Ascending aorta (tissue), 2 donors: ENCODE measurements around the gene EVC. TPM values are rescaled to one million over a fixed set of nuclear protein-coding genes. Genes with fewer than 3 reads are reported as not detected.

Source experiments
- DNase-seq, 2 donors: peaks; one replicate each; pipeline ENCODE4 v3.0.0-alpha.2; 2019; ENCODE audit warnings: low spot score in 2 of 2
- H3K27ac ChIP-seq, 2 donors: fragments of 200-600 bp; sonication (generic); one replicate each; pipeline ENCODE4 v1.5.1; 2016 to 2017; ENCODE audit warnings: mild to moderate bottlenecking in 1 of 2
- H3K27me3 ChIP-seq: fragments of 200-600 bp; sonication (generic); one replicate; pipeline ENCODE4 v1.5.1; 2017
- H3K36me3 ChIP-seq, 2 donors: fragments of 200-600 bp; sonication (generic); one replicate each; pipeline ENCODE4 v1.5.1; 2016
- H3K4me1 ChIP-seq, 2 donors: fragments of 200-600 bp; sonication (generic); one replicate each; pipeline ENCODE4 v1.5.1; 2016 to 2017; ENCODE audit warnings: mild to moderate bottlenecking in 1 of 2
- H3K4me3 ChIP-seq, 2 donors: fragments of 200-600 bp; sonication (generic); one replicate each; pipeline ENCODE4 v1.5.1; 2016 to 2017; ENCODE audit warnings: mild to moderate bottlenecking in 1 of 2
- H3K9me3 ChIP-seq, 2 donors: fragments of 200-600 bp; sonication (generic); one replicate each; pipeline ENCODE4 v1.5.1; 2016
- CTCF ChIP-seq, 3 experiments: fragments of 200-600 bp in 2 of 3; fragments of 450-650 bp in 1 of 3; sonication (generic) in 2 of 3; IDR thresholded peaks; one replicate each; pipeline ENCODE4 v1.5.1; 2016 to 2019; ENCODE audit warnings: antibody characterized with exemption in 3 of 3, mild to moderate bottlenecking in 1 of 3, moderate library complexity in 1 of 3
- intact Hi-C: fragments of 100-400 bp; cut with DNase I; formaldehyde crosslinking; loops from one replicate; pipeline ENCODE4 v1.15.1; 2023
- total RNA-seq: library from RNA; depleted of rRNA; stranded (reverse); fragments of >200 nt; gene quantifications from one replicate; pipeline ENCODE4 v1.1.0, GENCODE V29; 2016

The EVC gene
- total RNA-seq, 1 donor from 2014 or later = 39.3 TPM

GRCh38 chr4:5788144-5788543 lies 77.1 kb downstream of the EVC start:
- no peak overlapping the region for H3K27ac ChIP-seq
- intact Hi-C loops = no loop called here
- H3K27me3 ChIP-seq = no peaks in the 10 kb centered on the region
- H3K36me3 ChIP-seq = peaks cover 31 to 53% of the 10 kb centered on the region in 2 donors
- no peaks in the 10 kb centered on the region for H3K9me3 ChIP-seq
- peak in 1 of 2 donors; percentile 51 for DNase-seq
- peaks cover 0 to 4% of the 10 kb centered on the region in 2 donors for H3K4me1 ChIP-seq
- TF ChIP-seq CTCF (IDR thresholded peaks at IDR 0.05) = no peak
- no peak overlapping the region for H3K4me3 ChIP-seq

- Histone ChIP-seq H3K36me3 (peaks cover 27 to 46% of the 10 kb centered on the region in 2 donors), H3K4me3 (no peak overlapping the region), H3K27ac (no peak overlapping the region), H3K27me3 (no peaks in the 10 kb centered on the region), H3K4me1 (peaks cover 0 to 4% of the 10 kb centered on the region in 2 donors), H3K9me3 (no peaks in the 10 kb centered on the region)
- TF ChIP-seq CTCF (IDR thresholded peaks at IDR 0.05) = no peak
- peak in 1 of 2 donors; percentile 51 for DNase-seq
- intact Hi-C loops = no loop called here
Observed at GRCh38 chr4:5789141-5789540, 78.1 kb downstream of the EVC start.

GRCh38 chr4:5790546-5790857 lies 79.5 kb downstream of the EVC start:
- Histone ChIP-seq H3K27ac (no peak overlapping the region), H3K36me3 (peaks cover 34 to 52% of the 10 kb centered on the region in 2 donors), H3K9me3 (no peaks in the 10 kb centered on the region), H3K4me3 (no peak overlapping the region), H3K27me3 (no peaks in the 10 kb centered on the region), H3K4me1 (peaks cover 0 to 4% of the 10 kb centered on the region in 2 donors)
- no peak for DNase-seq
- intact Hi-C loops = loop anchor here (1.0 to 2.0 kb wide), 2 partner anchors 38 to 81 kb away; no protein-coding TSS in a partner anchor
- TF ChIP-seq CTCF (IDR thresholded peaks at IDR 0.05) = no peak

GRCh38 chr4:5791654-5792053 lies 80.7 kb downstream of the EVC start:
- no peaks in the 10 kb centered on the region for H3K27me3 ChIP-seq
- H3K9me3 ChIP-seq = no peaks in the 10 kb centered on the region
- TF ChIP-seq CTCF (IDR thresholded peaks at IDR 0.05) = no peak
- no peaks in the 10 kb centered on the region for H3K4me1 ChIP-seq
- H3K4me3 ChIP-seq = no peak overlapping the region
- peak in 1 of 2 donors; percentile 19 for DNase-seq
- no peak overlapping the region for H3K27ac ChIP-seq
- intact Hi-C loops = loop anchor here (2.0 kb wide), 1 partner anchor 39 kb away; no protein-coding TSS in a partner anchor
- peaks cover 41 to 61% of the 10 kb centered on the region in 2 donors for H3K36me3 ChIP-seq

- H3K27ac ChIP-seq = no peak overlapping the region
- no peaks in the 10 kb centered on the region for H3K9me3 ChIP-seq
- H3K27me3 ChIP-seq = no peaks in the 10 kb centered on the region
- no peak for TF ChIP-seq CTCF (IDR thresholded peaks at IDR 0.05)
- intact Hi-C loops = no loop called here
- peaks cover 44 to 61% of the 10 kb centered on the region in 2 donors for H3K36me3 ChIP-seq
- DNase-seq = peak in 1 of 2 donors; percentile 56
- H3K4me1 ChIP-seq = no peaks in the 10 kb centered on the region
- no peak overlapping the region for H3K4me3 ChIP-seq
Observed at GRCh38 chr4:5793514-5793913, 82.5 kb downstream of the EVC start.

- H3K36me3 ChIP-seq = peaks cover 53 to 63% of the 10 kb centered on the region in 2 donors
- H3K4me1 ChIP-seq = no peaks in the 10 kb centered on the region
- intact Hi-C loops = no loop called here
- no peak for TF ChIP-seq CTCF (IDR thresholded peaks at IDR 0.05)
- H3K9me3 ChIP-seq = no peaks in the 10 kb centered on the region
- no peak overlapping the region for H3K27ac ChIP-seq
- H3K4me3 ChIP-seq = no peak overlapping the region
- H3K27me3 ChIP-seq = no peaks in the 10 kb centered on the region
- peak in 1 of 2 donors; percentile 18 for DNase-seq
Observed at GRCh38 chr4:5795580-5795979, 84.6 kb downstream of the EVC start.
